Adrenal gland (tissue), 5 donors: ENCODE results near the gene KRTAP4-6.

Source experiments
- CTCF ChIP-seq, 6 experiments: fragments of 450-650 bp in 4 of 6; fragments of 200-600 bp in 2 of 6; sonication (generic) in 1 of 6; IDR thresholded peaks; 1 replicate in 5 of 6; 2 replicates in 1 of 6; pipeline versions ENCODE4 v1.5.1 to v1.8.0; 2016 to 2021; ENCODE audit warnings: antibody characterized with exemption in 6 of 6, mild to moderate bottlenecking in 2 of 6, moderate library complexity in 1 of 6
- POLR2A ChIP-seq, 2 donors: fragments of 450-650 bp; IDR thresholded peaks; one replicate each; pipeline ENCODE4 v1.6.1; 2017; ENCODE audit warnings: antibody characterized with exemption in 2 of 2, mild to moderate bottlenecking in 2 of 2, moderate library complexity in 1 of 2
- donor health status: DM: no; HTN: no; CAD: no.

GRCh38 chr17:41147531-41148204, 7.3 kb upstream of the KRTAP4-6 start:
- TF ChIP-seq CTCF (IDR thresholded peaks at IDR 0.05) (no peak), POLR2A (IDR thresholded peaks at IDR 0.05) (no peak)
